Thyroid gland (tissue), 4 donors: ENCODE results near the gene PCDHGA4.

Experiments used
- CTCF ChIP-seq, 6 experiments: fragments of 200-600 bp in 3 of 6; fragments of 450-650 bp in 3 of 6; sonication (generic) in 3 of 6; IDR thresholded peaks; one replicate each; pipeline ENCODE4 v1.5.1; 2016 to 2019; ENCODE audit warnings: antibody characterized with exemption in 6 of 6, mild to moderate bottlenecking in 2 of 6, inconsistent platforms in 1 of 6, moderate library complexity in 1 of 6
- POLR2A ChIP-seq, 2 donors: fragments of 450-650 bp; IDR thresholded peaks; one replicate each; pipeline ENCODE4 v1.6.1; 2017; ENCODE audit warnings: antibody characterized with exemption in 2 of 2, mild to moderate bottlenecking in 2 of 2, moderate library complexity in 1 of 2

DNA sequence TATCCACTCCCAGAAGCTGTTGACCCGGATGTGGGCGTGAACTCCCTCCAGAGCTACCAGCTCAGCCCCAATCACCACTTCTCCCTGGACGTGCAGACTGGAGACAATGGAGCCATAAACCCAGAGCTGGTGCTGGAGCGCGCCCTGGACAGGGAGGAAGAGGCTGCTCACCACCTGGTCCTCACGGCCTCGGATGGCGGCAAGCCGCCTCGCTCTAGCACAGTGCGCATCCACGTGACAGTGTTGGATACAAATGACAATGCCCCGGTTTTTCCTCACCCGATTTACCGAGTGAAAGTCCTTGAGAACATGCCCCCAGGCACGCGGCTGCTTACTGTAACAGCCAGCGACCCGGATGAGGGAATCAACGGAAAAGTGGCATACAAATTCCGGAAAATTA is 38.4 kb downstream of the PCDHGA4 start:
- TF ChIP-seq CTCF (IDR thresholded peaks at IDR 0.05) (no peak), POLR2A (IDR thresholded peaks at IDR 0.05) (no peak)
